HepG2 (cell line): ENCODE measurements around the gene BPI. TPM values are rescaled to one million over a fixed set of nuclear protein-coding genes. Genes with fewer than 3 reads are reported as not detected.

Source experiments
- ATAC-seq: fragments of 200-7000 bp; cut with Tn5 transposase; 3 replicates; pipeline ENCODE4 v1.9.1; 2020; ENCODE audit warnings: mild to moderate bottlenecking, moderate library complexity
- BruUV-seq: library from RNA; stranded (reverse); fragments of 400-500 nt; replicated peaks from 2 replicates; lab custom pipeline; 2021; lab: Mats Ljungman, UMichigan
- CTCF ChIA-PET: fragments of 300-600 bp; formaldehyde crosslinking; extraction: SDS; loops from one replicate; lab custom pipeline; 2021; ENCODE audit warnings: low total read pairs, inconsistent platforms, low intra/inter-chr PET ratio; lab: Yijun Ruan, JAX
- POLR2A ChIA-PET: fragments of 350-600 bp; sonication (Branson Sonifier 250); formaldehyde crosslinking; loops from one replicate; lab custom pipeline; 2020; ENCODE audit warnings: antibody characterized with exemption, inconsistent platforms; lab: Yijun Ruan, JAX
- DNase-seq: peaks from one replicate; pipeline ENCODE4 v3.0.0-alpha.2; 2015; ENCODE audit warnings: low spot score
- FAIRE-seq: peaks from 3 replicates; lab custom pipeline; 2011; peaks lifted over from hg19 to GRCh38; lab: Jason Lieb, UNC
- H2AFZ ChIP-seq: one replicate; pipeline ENCODE4 v1.6.1; 2011; ENCODE audit warnings: low read length, inconsistent platforms
- H3K27ac ChIP-seq: fragments of 300-600 bp; 3 replicates; pipeline ENCODE4 v1.8.0; 2011; ENCODE audit warnings: mixed run types, mild to moderate bottlenecking, mixed read lengths, low read length, inconsistent platforms; ENCODE audit not compliant: insufficient read depth; ENCODE audit errors: extremely low read length
- H3K27me3 ChIP-seq, 2 experiments: fragments of 200-600 bp in 1 of 2; 2 replicates in 1 of 2; 3 replicates in 1 of 2; pipeline versions ENCODE4 v1.6.0 to v1.8.0; 2011; ENCODE audit warnings: low read length in 2 of 2, mild to moderate bottlenecking in 2 of 2, moderate library complexity in 2 of 2, inconsistent platforms in 1 of 2; ENCODE audit not compliant: insufficient read depth in 2 of 2, control insufficient read depth in 1 of 2
- H3K36me3 ChIP-seq, 2 experiments: fragments of 200-600 bp in 1 of 2; replicated peaks in 1 of 2; 2 replicates in 1 of 2; 3 replicates in 1 of 2; pipeline versions ENCODE4 v1.5.1 to v1.8.0; 2011; ENCODE audit warnings: low read length in 2 of 2, inconsistent platforms in 1 of 2; ENCODE audit not compliant: insufficient read depth in 2 of 2, control insufficient read depth in 1 of 2
- H3K4me1 ChIP-seq: 2 replicates; pipeline ENCODE4 v1.5.1; 2012; ENCODE audit warnings: low read length, inconsistent platforms; ENCODE audit not compliant: insufficient read depth
- H3K4me2 ChIP-seq: 2 replicates; pipeline ENCODE4 v1.6.0; 2011; ENCODE audit warnings: low read depth, low read length, inconsistent platforms
- H3K4me3 ChIP-seq, 3 experiments: fragments of 200-600 bp in 1 of 3; sonication (generic), shearing (Covaris generic) in 1 of 3; replicated peaks in 1 of 3; 2 replicates each; pipeline ENCODE4 v1.5.1; 2011 to 2016; ENCODE audit warnings: low read length in 3 of 3, inconsistent platforms in 2 of 3, low read depth in 2 of 3, mild to moderate bottlenecking in 2 of 3, control low read depth in 1 of 3, mixed read lengths in 1 of 3; ENCODE audit not compliant: insufficient read depth in 1 of 3
- H3K79me2 ChIP-seq: one replicate; pipeline ENCODE4 v1.6.1; 2011; ENCODE audit warnings: low read length, inconsistent platforms; ENCODE audit not compliant: insufficient read depth
- H3K9ac ChIP-seq: 2 replicates; pipeline ENCODE4 v1.6.0; 2011; ENCODE audit warnings: mild to moderate bottlenecking, low read depth, low read length, inconsistent platforms; ENCODE audit not compliant: insufficient read depth
- H3K9me3 ChIP-seq: 2 replicates; pipeline ENCODE4 v1.5.1; 2012; ENCODE audit warnings: mild to moderate bottlenecking, low read length
- H4K20me1 ChIP-seq: 2 replicates; pipeline ENCODE4 v1.6.0; 2011; ENCODE audit warnings: inconsistent platforms, mild to moderate bottlenecking, low read length, moderate library complexity; ENCODE audit not compliant: insufficient read depth
- ATF1 ChIP-seq: IDR thresholded peaks from 2 replicates; pipeline ENCODE4 v1.6.1; 2016; ENCODE audit warnings: mild to moderate bottlenecking, control low read depth
- ATM ChIP-seq: fragments of 450-650 bp; IDR thresholded peaks from 2 replicates; pipeline ENCODE4 v1.7.1; 2017; ENCODE audit warnings: mild to moderate bottlenecking, borderline replicate concordance
- CSRNP1 ChIP-seq: sonication (generic); formaldehyde crosslinking; IDR thresholded peaks from 2 replicates; pipeline ENCODE4 v1.8.1; 2023; ENCODE audit warnings: mild to moderate bottlenecking, missing genetic modification reagents
- FOXO1 ChIP-seq: sonication (generic); formaldehyde crosslinking; IDR thresholded peaks from 2 replicates; pipeline ENCODE4 v1.4.0; 2020; ENCODE audit warnings: missing genetic modification reagents
- HNF4A ChIP-seq: sonication (generic); formaldehyde crosslinking; IDR thresholded peaks from 2 replicates; pipeline ENCODE4 v1.4.0; 2020; ENCODE audit warnings: missing genetic modification reagents
- HNRNPLL ChIP-seq: fragments of 200-400 bp; formaldehyde crosslinking; IDR thresholded peaks from 2 replicates; pipeline ENCODE4 v1.6.1; 2017; ENCODE audit warnings: mild to moderate bottlenecking, low read depth, low read length; ENCODE audit not compliant: poor library complexity, severe bottlenecking
- PAX8 ChIP-seq: sonication (generic); formaldehyde crosslinking; IDR thresholded peaks from 2 replicates; pipeline ENCODE4 v1.8.0; 2022; ENCODE audit warnings: mild to moderate bottlenecking, missing genetic modification reagents, borderline replicate concordance
- PHF8 ChIP-seq: sonication (generic); formaldehyde crosslinking; IDR thresholded peaks from 2 replicates; pipeline ENCODE4 v1.5.0; 2020; ENCODE audit warnings: missing genetic modification reagents
- POGK ChIP-seq: sonication (generic); formaldehyde crosslinking; conservative IDR thresholded peaks from 2 replicates; pipeline ENCODE4 v1.8.0; 2022; ENCODE audit warnings: mild to moderate bottlenecking, moderate library complexity, missing genetic modification reagents
- PRMT3 ChIP-seq: sonication (generic); formaldehyde crosslinking; IDR thresholded peaks from 2 replicates; pipeline ENCODE4 v1.8.1; 2022; ENCODE audit warnings: low read depth, mild to moderate bottlenecking, moderate library complexity, missing genetic modification reagents, borderline replicate concordance
- RAD21 ChIP-seq: fragments of 450-650 bp; formaldehyde crosslinking; IDR thresholded peaks from 2 replicates; pipeline ENCODE4 v1.5.0; 2020; ENCODE audit warnings: mild to moderate bottlenecking
- SMC3 ChIP-seq: IDR thresholded peaks from 2 replicates; pipeline ENCODE4 v1.6.1; 2011; ENCODE audit warnings: low read length, improper control_type of control experiment
- SPEN ChIP-seq: sonication (generic); formaldehyde crosslinking; IDR thresholded peaks from 2 replicates; pipeline ENCODE4 v1.5.1; 2020; ENCODE audit warnings: low read depth, mild to moderate bottlenecking, missing genetic modification reagents
- SSRP1 ChIP-seq: IDR thresholded peaks from 2 replicates; pipeline ENCODE4 v1.6.1; 2016; ENCODE audit warnings: control low read depth
- STAG1 ChIP-seq: sonication (generic); formaldehyde crosslinking; IDR thresholded peaks from 2 replicates; pipeline ENCODE4 v1.4.0; 2020; ENCODE audit warnings: missing genetic modification reagents
- TGIF2 ChIP-seq: IDR thresholded peaks from 2 replicates; pipeline ENCODE4 v1.6.1; 2016; ENCODE audit warnings: control low read depth, missing compliant biosample characterization
- XRCC5 ChIP-seq: fragments of 200-400 bp; formaldehyde crosslinking; optimal IDR thresholded peaks from 2 replicates; pipeline ENCODE3; 2017; ENCODE audit warnings: mild to moderate bottlenecking, low read length
- ZNF362 ChIP-seq: sonication (generic); formaldehyde crosslinking; IDR thresholded peaks from 2 replicates; pipeline ENCODE4 v1.4.0; 2020; ENCODE audit warnings: missing genetic modification reagents, mild to moderate bottlenecking, borderline replicate concordance
- WGBS: methylation state at CpG from one replicate; pipeline ENCODE4 v1.1.6; 2017; ENCODE audit warnings: low lambda C conversion rate; 5-methylcytosine and 5-hydroxymethylcytosine counted together
- in situ Hi-C: cut with HindIII; loops from 2 replicates; pipeline ENCODE4 v1.10.0; 2017; ENCODE audit warnings: low pct_unique_long_range_greater_than_20kb; ENCODE audit not compliant: extremely low pct_ligation_motif_present
- intact Hi-C: fragments of 100-400 bp; cut with micrococcal nuclease; formaldehyde crosslinking; loops from one replicate; pipeline ENCODE4 v1.10.0; 2022; ENCODE audit not compliant: unreplicated experiment
- polyA plus RNA-seq, 8 experiments: library from polyadenylated mRNA; depleted of rRNA in 3 of 8; stranded (reverse) in 7 of 8; unstranded in 1 of 8; fragments of >200 nt; fragmentation: Illumina TruSeq in 4 of 8; extraction: Trizol in 4 of 8; gene quantifications; 2 replicates each; pipeline versions ENCODE4 v1.2.1 to v1.2.3, GENCODE V29; 2011 to 2016; ENCODE audit warnings: low read depth in 4 of 8, missing spikeins in 1 of 8, mixed read lengths in 1 of 8; ENCODE audit not compliant: insufficient read depth in 1 of 8
- total RNA-seq, 5 experiments: library from RNA; depleted of rRNA; stranded (reverse); fragments of >200 nt; fragmentation: Illumina TruSeq; extraction: Trizol; gene quantifications; 2 replicates each; pipeline ENCODE4 v1.2.3, GENCODE V29; 2016; ENCODE audit warnings: low read depth in 1 of 5
- TF ChIP-seq, protein P1 (sequence below): sonication (generic); formaldehyde crosslinking; IDR thresholded peaks from 2 replicates; pipeline ENCODE4 v1.5.0; 2020; ENCODE audit warnings: mild to moderate bottlenecking, missing genetic modification reagents, moderate library complexity

BPI gene
- total and polyA plus RNA-seq, 2 of the 13 experiments (the other 11 are each of a cell fraction or from before 2014, with no cell fraction given): not detected

- Histone ChIP-seq H3K4me3 (no peak overlapping the region), H3K4me2 (no peak overlapping the region), H3K27me3 (peaks cover 1 to 5% of the 10 kb centered on the region in 2 experiments; a peak in 2 of 5 replicates), H3K79me2 (no peaks in the 10 kb centered on the region), H3K27ac (no peak overlapping the region), H3K9me3 (no peaks in the 10 kb centered on the region), H4K20me1 (no peaks in the 10 kb centered on the region), H3K9ac (no peak overlapping the region), H3K36me3 (no peaks in the 10 kb centered on the region), H3K4me1 (no peaks in the 10 kb centered on the region), H2AFZ (no peak overlapping the region)
- 1% methylated on average over 5 of the region's 5 CpGs for WGBS
- intact Hi-C loops (loop anchor here (1.0 kb wide), 2 partner anchors 93 to 265 kb away; no protein-coding TSS in a partner anchor), in situ Hi-C loops (loop anchor here (5.0 to 10.0 kb wide), 2 partner anchors 95 to 267 kb away; no protein-coding TSS in a partner anchor)
- FAIRE-seq (peak; percentile 70), ATAC-seq (peak; percentile 80), DNase-seq (peak; percentile 57)
- POLR2A ChIA-PET: no interaction called here
- CTCF ChIA-PET: interaction anchor here (1.1 to 2.1 kb wide), 2 partner anchors 87 to 93 kb away, joined by 3 to 19 read pairs; no protein-coding TSS in a partner anchor
- BruUV-seq: no TSS peak
- TF ChIP-seq FOXO1 (CRISPR knock-in tag): no peak
- TF ChIP-seq SPEN (CRISPR knock-in tag): no peak
- TF ChIP-seq SSRP1 (CRISPR knock-in tag): no peak
- no peak for TF ChIP-seq PRMT3 (CRISPR knock-in tag)
- 0 out of 2 replicates have a peak, but pooled peaks have one; percentile 35 for TF ChIP-seq ATF1
- no peak for TF ChIP-seq POGK
- TF ChIP-seq, protein P1, sequence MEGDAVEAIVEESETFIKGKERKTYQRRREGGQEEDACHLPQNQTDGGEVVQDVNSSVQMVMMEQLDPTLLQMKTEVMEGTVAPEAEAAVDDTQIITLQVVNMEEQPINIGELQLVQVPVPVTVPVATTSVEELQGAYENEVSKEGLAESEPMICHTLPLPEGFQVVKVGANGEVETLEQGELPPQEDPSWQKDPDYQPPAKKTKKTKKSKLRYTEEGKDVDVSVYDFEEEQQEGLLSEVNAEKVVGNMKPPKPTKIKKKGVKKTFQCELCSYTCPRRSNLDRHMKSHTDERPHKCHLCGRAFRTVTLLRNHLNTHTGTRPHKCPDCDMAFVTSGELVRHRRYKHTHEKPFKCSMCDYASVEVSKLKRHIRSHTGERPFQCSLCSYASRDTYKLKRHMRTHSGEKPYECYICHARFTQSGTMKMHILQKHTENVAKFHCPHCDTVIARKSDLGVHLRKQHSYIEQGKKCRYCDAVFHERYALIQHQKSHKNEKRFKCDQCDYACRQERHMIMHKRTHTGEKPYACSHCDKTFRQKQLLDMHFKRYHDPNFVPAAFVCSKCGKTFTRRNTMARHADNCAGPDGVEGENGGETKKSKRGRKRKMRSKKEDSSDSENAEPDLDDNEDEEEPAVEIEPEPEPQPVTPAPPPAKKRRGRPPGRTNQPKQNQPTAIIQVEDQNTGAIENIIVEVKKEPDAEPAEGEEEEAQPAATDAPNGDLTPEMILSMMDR (CRISPR knock-in tag): peak; percentile 78
- peak; percentile 63; the same call in 1 of the 2 replicates for TF ChIP-seq RAD21 (CRISPR knock-in tag)
- TF ChIP-seq PHF8 (CRISPR knock-in tag): no peak
- peak; percentile 78; the same call in 1 of the 2 replicates for TF ChIP-seq ZNF362 (CRISPR knock-in tag)
- TF ChIP-seq XRCC5: peak; percentile 71
- TF ChIP-seq PAX8 (CRISPR knock-in tag): no peak
- no peak for TF ChIP-seq HNF4A (CRISPR knock-in tag)
- TF ChIP-seq STAG1 (CRISPR knock-in tag): peak; percentile 81
- peak; percentile 52; the same call in 1 of the 2 replicates for TF ChIP-seq SMC3
- no peak for TF ChIP-seq HNRNPLL
- TF ChIP-seq ATM: no peak
- no peak for TF ChIP-seq CSRNP1 (CRISPR knock-in tag)
- TF ChIP-seq TGIF2 (CRISPR knock-in tag): no peak
- TF ChIP-seq, all 625 proteins: peak for 7
Measured at GRCh38 chr20:38321959-38322598, 18.1 kb downstream of the BPI start.
